HCT116 (cell line): Measurements from ENCODE around the gene SLC27A3. TPM values are rescaled to one million over a fixed set of nuclear protein-coding genes. Genes with fewer than 3 reads are reported as not detected.

ENCODE experiments used
- ATAC-seq: fragments of 200-7000 bp; cut with Tn5 transposase; 2 replicates; pipeline ENCODE4 v1.9.1; 2020; ENCODE audit warnings: mild to moderate bottlenecking, moderate library complexity
- BruUV-seq: library from RNA; stranded (reverse); fragments of 400-500 nt; replicated peaks from 2 replicates; lab custom pipeline; 2021; lab: Mats Ljungman, UMichigan
- CTCF ChIA-PET: fragments of 300-600 bp; sonication (Branson Sonifier 250); formaldehyde crosslinking; loops from one replicate; lab custom pipeline; 2021; ENCODE audit warnings: antibody characterized with exemption; lab: Charles Lee
- POLR2A ChIA-PET: fragments of 300-600, 350-600 bp; sonication (Branson Sonifier 250); formaldehyde crosslinking; loops from one replicate; lab custom pipeline; 2021; ENCODE audit warnings: antibody characterized with exemption; lab: Charles Lee
- RAD21 ChIA-PET, 2 experiments: fragments of 300-600 bp; sonication (Branson Sonifier 250); formaldehyde crosslinking; loops; one replicate each; lab custom pipeline; 2023; ENCODE audit warnings: low total read pairs in 2 of 2; ENCODE audit not compliant: uncharacterized antibody in 2 of 2, unreplicated experiment in 2 of 2, low non-redundant PET in 1 of 2; lab: Charles Lee
- DNase-seq: peaks from one replicate; pipeline ENCODE4 v3.0.0-alpha.2; 2010; ENCODE audit warnings: low read depth, low spot score
- H2AFZ ChIP-seq: fragments of 200-600 bp; shearing (Covaris generic), sonication (generic); 2 replicates; pipeline ENCODE4 v1.6.1; 2017; ENCODE audit warnings: low read depth, mixed run types, mixed read lengths, antibody characterized with exemption, low read length; ENCODE audit not compliant: poor library complexity, severe bottlenecking
- H3K27ac ChIP-seq: 2 replicates; pipeline ENCODE4 v1.5.1; 2012; ENCODE audit warnings: low read depth, low read length
- H3K27me3 ChIP-seq: fragments of 200-600 bp; sonication (generic); 2 replicates; pipeline ENCODE4 v1.6.1; 2016; ENCODE audit warnings: mixed run types, low read length, mixed read lengths; ENCODE audit not compliant: insufficient read depth
- H3K36me3 ChIP-seq, 2 experiments: fragments of 200-500 bp in 1 of 2; fragments of 200-600 bp in 1 of 2; sonication (Bioruptor generic) in 1 of 2; sonication (generic) in 1 of 2; 2 replicates each; pipeline versions ENCODE4 v1.5.1 to v1.6.1; 2014 to 2016; ENCODE audit warnings: low read length in 2 of 2, inconsistent platforms in 1 of 2, mixed read lengths in 1 of 2, mixed run types in 1 of 2; ENCODE audit not compliant: insufficient read depth in 2 of 2, control insufficient read depth in 1 of 2
- H3K4me1 ChIP-seq, 2 experiments: fragments of 200-600 bp in 1 of 2; sonication (generic) in 1 of 2; 2 replicates each; pipeline versions ENCODE4 v1.5.1 to v1.6.1; 2012 to 2017; ENCODE audit warnings: low read length in 2 of 2, inconsistent platforms in 1 of 2, mild to moderate bottlenecking in 1 of 2, mixed read lengths in 1 of 2, mixed run types in 1 of 2, moderate library complexity in 1 of 2; ENCODE audit not compliant: insufficient read depth in 2 of 2, control insufficient read depth in 1 of 2
- H3K4me2 ChIP-seq: fragments of 200-600 bp; sonication (generic); 2 replicates; pipeline ENCODE4 v1.6.1; 2017; ENCODE audit warnings: mixed run types, low read length, mixed read lengths
- H3K4me3 ChIP-seq, 2 experiments: fragments of 200-600 bp in 1 of 2; sonication (generic) in 1 of 2; replicated peaks in 1 of 2; 2 replicates each; pipeline ENCODE4 v1.5.1; 2011 to 2016; ENCODE audit warnings: low read length in 2 of 2, control low read depth in 1 of 2, low read depth in 1 of 2, mild to moderate bottlenecking in 1 of 2, mixed read lengths in 1 of 2, mixed run types in 1 of 2
- H3K79me2 ChIP-seq: fragments of 200-600 bp; sonication (generic); 2 replicates; pipeline ENCODE4 v1.6.1; 2017; ENCODE audit warnings: mild to moderate bottlenecking, mixed run types, low read length, moderate library complexity, mixed read lengths; ENCODE audit not compliant: insufficient read depth
- H3K9ac ChIP-seq: fragments of 200-600 bp; sonication (generic); 2 replicates; pipeline ENCODE4 v1.6.1; 2016; ENCODE audit warnings: low read length, mixed read lengths
- H3K9me2 ChIP-seq: fragments of 200-600 bp; sonication (generic), shearing (Covaris generic); 2 replicates; pipeline ENCODE4 v1.6.1; 2017; ENCODE audit warnings: mixed run types, mild to moderate bottlenecking, moderate library complexity; ENCODE audit not compliant: insufficient read depth
- H3K9me3 ChIP-seq, 2 experiments: fragments of 200-500 bp in 1 of 2; fragments of 200-600 bp in 1 of 2; sonication (Bioruptor generic) in 1 of 2; sonication (generic) in 1 of 2; 2 replicates each; pipeline ENCODE4 v1.6.1; 2014 to 2017; ENCODE audit warnings: low read length in 2 of 2, mixed read lengths in 2 of 2, inconsistent platforms in 1 of 2, low read depth in 1 of 2, mild to moderate bottlenecking in 1 of 2, mixed run types in 1 of 2, moderate library complexity in 1 of 2; ENCODE audit not compliant: control insufficient read depth in 1 of 2, insufficient read depth in 1 of 2
- H4K20me1 ChIP-seq: fragments of 200-600 bp; sonication (generic), shearing (Covaris generic); 2 replicates; pipeline ENCODE4 v1.6.1; 2017; ENCODE audit warnings: mixed run types, mild to moderate bottlenecking, moderate library complexity; ENCODE audit not compliant: insufficient read depth
- CTCF ChIP-seq, 3 experiments: fragments of 200-600 bp in 1 of 3; sonication (generic) in 1 of 3; IDR thresholded peaks in 2 of 3; conservative IDR thresholded peaks in 1 of 3; 2 replicates each; pipeline ENCODE4 v1.5.1; 2012 to 2017; ENCODE audit warnings: low read depth in 2 of 3, low read length in 2 of 3, antibody characterized with exemption in 1 of 3, borderline replicate concordance in 1 of 3, control low read depth in 1 of 3, mild to moderate bottlenecking in 1 of 3, mixed read lengths in 1 of 3, mixed run types in 1 of 3, moderate library complexity in 1 of 3; ENCODE audit not compliant: insufficient read depth in 1 of 3
- EZH2phosphoT487 ChIP-seq: fragments of 200-600 bp; IDR thresholded peaks from 2 replicates; pipeline ENCODE4 v1.6.1; 2018; ENCODE audit warnings: antibody characterized with exemption, borderline replicate concordance
- POLR2A ChIP-seq: IDR thresholded peaks from 2 replicates; pipeline ENCODE4 v1.7.0; 2011; ENCODE audit warnings: borderline replicate concordance; ENCODE audit not compliant: insufficient read depth, insufficient read length; ENCODE audit errors: extremely low read depth
- SP1 ChIP-seq: IDR thresholded peaks from 2 replicates; pipeline ENCODE4 v1.6.1; 2012; ENCODE audit warnings: low read depth
- TCF7L2 ChIP-seq: IDR thresholded peaks from 2 replicates; pipeline ENCODE4 v1.7.0; 2011; ENCODE audit warnings: borderline replicate concordance, inconsistent platforms; ENCODE audit not compliant: insufficient read depth, insufficient read length; ENCODE audit errors: extremely low read depth
- YY1 ChIP-seq: IDR thresholded peaks from 2 replicates; pipeline ENCODE4 v1.6.1; 2011; ENCODE audit warnings: low read length, low read depth, moderate library complexity, mild to moderate bottlenecking; ENCODE audit not compliant: insufficient replicate concordance; ENCODE audit errors: extremely low read depth
- ZNF274 ChIP-seq: fragments of 200-500 bp; sonication (Bioruptor generic); IDR thresholded peaks from 2 replicates; pipeline ENCODE4 v1.6.1; 2014; ENCODE audit warnings: mild to moderate bottlenecking, low read depth, low read length, inconsistent platforms
- intact Hi-C: fragments of 100-400 bp; cut with micrococcal nuclease; formaldehyde crosslinking; loops from 2 replicates; pipeline ENCODE4 v1.10.0; 2022
- total RNA-seq: library from RNA; stranded (reverse); gene quantifications from one replicate; pipeline ENCODE4 v1.2.1, GENCODE V29; 2021; ENCODE audit not compliant: unreplicated experiment

The SLC27A3 gene
- total RNA-seq, 1 experiment from 2014 or later = 14.3 TPM

GRCh38 chr1:153776352-153776751 is 1.1 kb downstream of the SLC27A3 start:
- intact Hi-C loops = loop anchor here (10.0 kb wide), 1 partner anchor 102 kb away; the partner anchor contains the start of genes ILF2 and NPR1
- Histone ChIP-seq H3K79me2 (no peaks in the 10 kb centered on the region), H4K20me1 (no peaks in the 10 kb centered on the region), H3K36me3 (peaks cover 0 to 21% of the 10 kb centered on the region in 2 experiments; a peak in 2 of 4 replicates), H3K4me2 (peak overlapping the region; percentile 87)
- DNase-seq = no peak
- RAD21 ChIA-PET = interaction anchor here in 1 of 2 experiments (1.3 kb wide), 1 partner anchor 104 kb away, joined by 3 read pairs; no protein-coding TSS in a partner anchor
- CTCF ChIA-PET = interaction anchor here (1.4 to 1.5 kb wide), 2 partner anchors 210 to 211 kb away, joined by 4 to 5 read pairs; partner anchors contain the start of gene RAB13
- TF ChIP-seq YY1 (no peak), POLR2A (no peak), CTCF (IDR thresholded peaks at IDR 0.05 in 2 of 3, conservative IDR thresholded peaks at IDR 0.05 in 1 of 3; ENCODE audit: borderline replicate concordance in 1 of 3, insufficient read depth in 1 of 3, low read depth in 2 of 3, low read length in 2 of 3) (no peak), TCF7L2 (no peak)
- TF ChIP-seq, all 23 proteins: peak for 0
- Histone ChIP-seq H2AFZ (no peak overlapping the region), H3K27me3 (no peaks in the 10 kb centered on the region), H3K9me3 (no peaks in the 10 kb centered on the region), H3K4me3 (peak overlapping the region; percentile 68 to 85), H3K27ac (peak overlapping the region; percentile 96), H3K9ac (peak overlapping the region; percentile 79), H3K4me1 (peaks cover 14 to 26% of the 10 kb centered on the region in 2 experiments), H3K9me2 (no peaks in the 10 kb centered on the region)
- POLR2A ChIA-PET = interaction anchor here (0.8 to 1.3 kb wide), 3 partner anchors 104 to 214 kb away, joined by 3 to 7 read pairs (median 5); partner anchors contain the start of genes CREB3L4 and RPS27
- BruUV-seq = no TSS peak
- ATAC-seq = peak; percentile 21

GRCh38 chr1:153776845-153777370 is 1.7 kb downstream of the SLC27A3 start:
- Histone ChIP-seq H3K9ac (0 out of 2 replicates have a peak overlapping the region, but pooled peaks have one; percentile 79), H3K9me3 (no peaks in the 10 kb centered on the region), H3K4me2 (peak overlapping the region; percentile 87), H3K27ac (peak overlapping the region; percentile 96), H2AFZ (no peak overlapping the region), H3K9me2 (no peaks in the 10 kb centered on the region), H3K4me1 (peaks cover 14 to 26% of the 10 kb centered on the region in 2 experiments), H3K27me3 (no peaks in the 10 kb centered on the region), H3K36me3 (peaks cover 0 to 18% of the 10 kb centered on the region in 2 experiments; a peak in 2 of 4 replicates), H4K20me1 (no peaks in the 10 kb centered on the region), H3K79me2 (no peaks in the 10 kb centered on the region), H3K4me3 (no peak overlapping the region; a peak in 1 of 4 replicates)
- intact Hi-C loops = loop anchor here (10.0 kb wide), 1 partner anchor 102 kb away; the partner anchor contains the start of genes ILF2 and NPR1
- no TSS peak for BruUV-seq
- POLR2A ChIA-PET = no interaction called here
- no peak for DNase-seq
- RAD21 ChIA-PET = no interaction called here
- TF ChIP-seq SP1 (no peak), EZH2phosphoT487 (no peak), ZNF274 (no peak)
- CTCF ChIA-PET = no interaction called here
- no peak for ATAC-seq
